G401 (cell line): ENCODE results near the gene STX12. TPM values are rescaled to one million over a fixed set of nuclear protein-coding genes. Genes with fewer than 3 reads are reported as not detected.
"Not testable (repeated sequence)": the region's sequence is repeated elsewhere in the genome, so short reads cannot be mapped to it uniquely, and the experiment has no call there.

Source experiments
- DNase-seq: peaks from one replicate; pipeline ENCODE4 v3.0.0-alpha.2; 2015; ENCODE audit warnings: low spot score
- in situ Hi-C: cut with HindIII; loops from 2 replicates; pipeline ENCODE4 v1.10.0; 2016; ENCODE audit warnings: low sequenced_read_pairs, mixed read lengths
- total RNA-seq: library from RNA; depleted of rRNA; stranded (reverse); fragments of >200 nt; shearing (Covaris generic); gene quantifications from 2 replicates; pipeline ENCODE4 v1.2.3, GENCODE V29; 2014

STX12 gene
- total RNA-seq, 1 experiment from 2014 or later, result 13.3 TPM

- DNase-seq, result peak; percentile 18
- in situ Hi-C loops, result no loop called here
These were observed 917 bp downstream of the STX12 start for GRCh38 chr1:27773826-27774445.

- in situ Hi-C loops, result no loop called here
- DNase-seq, result no peak
These were observed 1.6 kb downstream of the STX12 start for GRCh38 chr1:27774654-27775053.

- DNase-seq, in situ Hi-C loops: not testable (repeated sequence)
These were observed 2.3 kb downstream of the STX12 start for GRCh38 chr1:27775336-27775735.

GRCh38 chr1:27776276-27776675 lies 3.3 kb downstream of the STX12 start:
- DNase-seq, in situ Hi-C loops: not testable (repeated sequence)

- in situ Hi-C loops, result no loop called here
- DNase-seq, result no peak
These were observed 5.0 kb downstream of the STX12 start for GRCh38 chr1:27778056-27778455.

GRCh38 chr1:27779122-27779521 lies 6.1 kb downstream of the STX12 start:
- in situ Hi-C loops, result no loop called here

GRCh38 chr1:27782950-27783349 lies 9.9 kb downstream of the STX12 start:
- in situ Hi-C loops, result no loop called here

More at GRCh38 chr1:27779122-27779521, 6.1 kb downstream of the STX12 start:
- no peak for DNase-seq

GRCh38 chr1:27784700-27785099 lies 11.7 kb downstream of the STX12 start:
- no peak for DNase-seq
- in situ Hi-C loops, result no loop called here

More at GRCh38 chr1:27782950-27783349, 9.9 kb downstream of the STX12 start:
- DNase-seq, result no peak

GRCh38 chr1:27785781-27786455 lies 12.9 kb downstream of the STX12 start:
- in situ Hi-C loops, result no loop called here
- no peak for DNase-seq

- in situ Hi-C loops, result no loop called here
- DNase-seq, result no peak
These were observed 14.9 kb downstream of the STX12 start for GRCh38 chr1:27787895-27788294.

GRCh38 chr1:27789540-27790041 lies 16.6 kb downstream of the STX12 start:
- in situ Hi-C loops, result no loop called here
- DNase-seq, result no peak

- in situ Hi-C loops, result not testable (repeated sequence)
These were observed 17.3 kb downstream of the STX12 start for GRCh38 chr1:27790270-27790669.

GRCh38 chr1:27795601-27796000 lies 22.6 kb downstream of the STX12 start:
- in situ Hi-C loops, result no loop called here
- no peak for DNase-seq

More at GRCh38 chr1:27790270-27790669, 17.3 kb downstream of the STX12 start:
- not testable (repeated sequence) for DNase-seq

- in situ Hi-C loops, result no loop called here
- no peak for DNase-seq
These were observed 31.8 kb downstream of the STX12 start for GRCh38 chr1:27804791-27805190.

- DNase-seq, result no peak
- in situ Hi-C loops, result no loop called here
These were observed 33.7 kb downstream of the STX12 start for GRCh38 chr1:27806758-27807157.

GRCh38 chr1:27807385-27807784 lies 34.4 kb downstream of the STX12 start:
- in situ Hi-C loops, result no loop called here
- DNase-seq, result no peak

GRCh38 chr1:27808131-27808530 lies 35.1 kb downstream of the STX12 start:
- in situ Hi-C loops, result not testable (repeated sequence)

GRCh38 chr1:27809883-27810282 lies 36.9 kb downstream of the STX12 start:
- in situ Hi-C loops, result no loop called here

More at GRCh38 chr1:27808131-27808530, 35.1 kb downstream of the STX12 start:
- DNase-seq, result not testable (repeated sequence)

GRCh38 chr1:27811741-27812500 lies 38.9 kb downstream of the STX12 start:
- in situ Hi-C loops, result no loop called here
- DNase-seq, result no peak

More at GRCh38 chr1:27809883-27810282, 36.9 kb downstream of the STX12 start:
- DNase-seq, result no peak
